ENCODE results near the gene SP3. TPM values are rescaled to one million over a fixed set of nuclear protein-coding genes. Genes with fewer than 3 reads are reported as not detected.
A peak's percentile ranks its signal among the peaks of the same experiment; 100 is the strongest.

The SP3 gene
- total and polyA plus RNA-seq, 3 experiments from 2014 or later: 61.0 to 98.4 (median 93.0) TPM

DNA sequence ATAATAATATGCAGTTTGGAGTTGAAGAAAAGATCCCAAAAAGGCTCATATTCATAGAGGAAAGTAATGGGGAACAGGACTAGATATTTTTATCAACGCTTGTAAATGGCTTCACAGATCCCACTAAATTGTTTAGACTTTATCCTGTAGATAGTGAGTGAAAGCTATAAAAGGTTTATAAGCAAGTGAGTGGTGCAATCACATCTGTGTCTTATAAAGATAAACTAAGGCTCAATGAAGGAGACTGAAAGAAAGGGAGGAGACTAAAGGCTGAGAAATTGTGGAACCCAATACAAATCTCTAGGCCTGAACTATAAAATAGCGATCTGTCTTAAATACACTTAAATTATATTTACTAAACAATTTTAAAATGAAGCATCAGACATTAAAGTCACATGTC, 7.7 kb downstream of the SP3 start:
- peak overlapping the region; percentile 32 to 87 (median 54) for H3K4me3 Mint-ChIP-seq
- no peaks in the 10 kb centered on the region for H3K27me3 ChIP-seq (ENCODE audit: insufficient read depth, low read length, poor library complexity, severe bottlenecking)
- no peak overlapping the region for H3K27ac ChIP-seq (ENCODE audit: low read depth, low read length)
- DNase-seq: no peak
- ChIA-PET CTCF (no interaction called here), POLR2A (no interaction called here)
- peaks cover 89 to 99% (median 98%) of the 10 kb centered on the region in 3 donors for H3K4me1 Mint-ChIP-seq
- H3K36me3 Mint-ChIP-seq: peaks cover 21 to 67% (median 25%) of the 10 kb centered on the region in 3 donors
- no peaks in the 10 kb centered on the region for H3K9me3 ChIP-seq (ENCODE audit: low read length)
- H3K27ac Mint-ChIP-seq: peak overlapping the region in 6 of 8 donors; percentile 13 to 88 (median 48)
- no peaks in the 10 kb centered on the region for H3K27me3 Mint-ChIP-seq
- peaks cover 90% of the 10 kb centered on the region for H3K4me1 ChIP-seq (ENCODE audit: insufficient read depth, low read length)
- H3K9me3 Mint-ChIP-seq: no peaks in the 10 kb centered on the region
- peaks cover 22% of the 10 kb centered on the region for H3K36me3 ChIP-seq (ENCODE audit: insufficient read depth, low read length)
- no peak overlapping the region for H3K4me3 ChIP-seq (ENCODE audit: low read length)

- peak overlapping the region in 4 of 8 donors; percentile 27 to 88 (median 56) for H3K27ac Mint-ChIP-seq
- CTCF ChIA-PET: no interaction called here
- H3K27ac ChIP-seq (ENCODE audit: low read depth, low read length): no peak overlapping the region
These were observed 8.7 kb downstream of the SP3 start for GRCh38 chr2:173956454-173956853.

GRCh38 chr2:173955867-173956266, 9.3 kb downstream of the SP3 start:
- peaks cover 22 to 71% (median 33%) of the 10 kb centered on the region in 3 donors for H3K36me3 Mint-ChIP-seq
- Histone ChIP-seq H3K9me3 (ENCODE audit: low read length) (no peaks in the 10 kb centered on the region), H3K4me1 (ENCODE audit: insufficient read depth, low read length) (peaks cover 90% of the 10 kb centered on the region), H3K27me3 (ENCODE audit: insufficient read depth, low read length, poor library complexity, severe bottlenecking) (no peaks in the 10 kb centered on the region), H3K36me3 (ENCODE audit: insufficient read depth, low read length) (peaks cover 26% of the 10 kb centered on the region), H3K4me3 (ENCODE audit: low read length) (no peak overlapping the region), H3K27ac (ENCODE audit: low read depth, low read length) (no peak overlapping the region)
- ChIA-PET POLR2A (no interaction called here), CTCF (no interaction called here)
- no peak for DNase-seq
- peaks cover 88 to 99% (median 98%) of the 10 kb centered on the region in 3 donors for H3K4me1 Mint-ChIP-seq
- no peaks in the 10 kb centered on the region for H3K9me3 Mint-ChIP-seq
- peak overlapping the region in 5 of 7 donors; percentile 44 to 57 (median 46) for H3K4me3 Mint-ChIP-seq
- H3K27me3 Mint-ChIP-seq: no peaks in the 10 kb centered on the region
- peak overlapping the region in 4 of 8 donors; percentile 1 to 88 (median 56) for H3K27ac Mint-ChIP-seq

More at GRCh38 chr2:173956454-173956853, 8.7 kb downstream of the SP3 start:
- DNase-seq: no peak
- H3K9me3 Mint-ChIP-seq: no peaks in the 10 kb centered on the region
- H3K4me1 Mint-ChIP-seq: peaks cover 90 to 99% (median 98%) of the 10 kb centered on the region in 3 donors
- H3K4me3 ChIP-seq (ENCODE audit: low read length): no peak overlapping the region
- no peaks in the 10 kb centered on the region for H3K27me3 ChIP-seq (ENCODE audit: insufficient read depth, low read length, poor library complexity, severe bottlenecking)
- H3K36me3 ChIP-seq (ENCODE audit: insufficient read depth, low read length): peaks cover 26% of the 10 kb centered on the region
- POLR2A ChIA-PET: no interaction called here
- H3K27me3 Mint-ChIP-seq: no peaks in the 10 kb centered on the region
- no peaks in the 10 kb centered on the region for H3K9me3 ChIP-seq (ENCODE audit: low read length)
- peak overlapping the region; percentile 45 to 62 (median 49) for H3K4me3 Mint-ChIP-seq
- peaks cover 90% of the 10 kb centered on the region for H3K4me1 ChIP-seq (ENCODE audit: insufficient read depth, low read length)
- peaks cover 25 to 74% (median 32%) of the 10 kb centered on the region in 3 donors for H3K36me3 Mint-ChIP-seq

DNA sequence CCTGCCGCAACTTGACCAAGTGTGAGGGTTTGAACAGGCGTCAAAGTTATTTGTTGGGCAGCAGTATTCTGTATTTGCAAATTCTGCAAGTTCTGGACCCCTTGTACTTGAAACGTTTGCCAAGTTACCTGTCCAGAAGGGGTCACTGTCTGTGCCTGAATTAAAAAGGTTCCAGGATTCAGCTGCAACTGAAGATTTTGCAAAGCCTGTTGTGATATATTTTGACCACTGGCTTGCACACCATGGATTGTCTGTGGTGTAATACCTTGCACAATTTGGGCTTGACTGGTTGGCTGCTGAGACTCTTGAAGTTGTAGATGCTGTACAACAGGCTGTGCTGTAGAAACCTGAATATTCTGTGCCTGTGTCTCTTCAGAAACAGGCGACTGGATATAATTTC, 10.2 kb downstream of the SP3 start:
- Mint-ChIP-seq H3K4me3 (peak overlapping the region in 4 of 7 donors; percentile 25 to 46 (median 35)), H3K4me1 (peaks cover 91 to 99% (median 98%) of the 10 kb centered on the region in 3 donors), H3K9me3 (no peaks in the 10 kb centered on the region), H3K36me3 (peaks cover 22 to 72% (median 33%) of the 10 kb centered on the region in 3 donors), H3K27ac (peak overlapping the region in 6 of 8 donors; percentile 1 to 88 (median 28)), H3K27me3 (no peaks in the 10 kb centered on the region)
- CTCF ChIA-PET: no interaction called here
- Histone ChIP-seq H3K4me1 (ENCODE audit: insufficient read depth, low read length) (peaks cover 88% of the 10 kb centered on the region), H3K36me3 (ENCODE audit: insufficient read depth, low read length) (peaks cover 26% of the 10 kb centered on the region), H3K9me3 (ENCODE audit: low read length) (no peaks in the 10 kb centered on the region), H3K4me3 (ENCODE audit: low read length) (no peak overlapping the region), H3K27me3 (ENCODE audit: insufficient read depth, low read length, poor library complexity, severe bottlenecking) (no peaks in the 10 kb centered on the region), H3K27ac (ENCODE audit: low read depth, low read length) (no peak overlapping the region)
- POLR2A ChIA-PET: no interaction called here
- peak in 1 of 5 donors; percentile 18 for DNase-seq

- no peak for DNase-seq
- CTCF ChIA-PET: interaction anchor here (1.2 kb wide), 1 partner anchor 38 kb away, joined by 3 read pairs; no protein-coding TSS in a partner anchor
- Mint-ChIP-seq H3K27ac (peak overlapping the region in 1 of 8 donors; percentile 61), H3K27me3 (no peaks in the 10 kb centered on the region), H3K9me3 (no peaks in the 10 kb centered on the region), H3K4me3 (peak overlapping the region in 6 of 7 donors; percentile 14 to 76 (median 48)), H3K4me1 (peaks cover 92 to 99% (median 98%) of the 10 kb centered on the region in 3 donors), H3K36me3 (peaks cover 22 to 69% (median 34%) of the 10 kb centered on the region in 3 donors)
- Histone ChIP-seq H3K9me3 (ENCODE audit: low read length) (no peaks in the 10 kb centered on the region), H3K36me3 (ENCODE audit: insufficient read depth, low read length) (peaks cover 26% of the 10 kb centered on the region), H3K4me1 (ENCODE audit: insufficient read depth, low read length) (peaks cover 89% of the 10 kb centered on the region), H3K27me3 (ENCODE audit: insufficient read depth, low read length, poor library complexity, severe bottlenecking) (no peaks in the 10 kb centered on the region), H3K4me3 (ENCODE audit: low read length) (no peak overlapping the region), H3K27ac (ENCODE audit: low read depth, low read length) (no peak overlapping the region)
- POLR2A ChIA-PET: no interaction called here
These were observed 12.1 kb downstream of the SP3 start for GRCh38 chr2:173953047-173953424.

- no peak overlapping the region for H3K27ac ChIP-seq (ENCODE audit: low read depth, low read length)
- Mint-ChIP-seq H3K4me1 (peaks cover 92 to 100% (median 99%) of the 10 kb centered on the region in 3 donors), H3K27me3 (no peaks in the 10 kb centered on the region), H3K36me3 (peaks cover 22 to 71% (median 38%) of the 10 kb centered on the region in 3 donors), H3K9me3 (no peaks in the 10 kb centered on the region), H3K27ac (peak overlapping the region in 3 of 8 donors; percentile 11 to 61 (median 51)), H3K4me3 (peak overlapping the region in 6 of 7 donors; percentile 33 to 65 (median 50))
- H3K36me3 ChIP-seq (ENCODE audit: insufficient read depth, low read length): peaks cover 26% of the 10 kb centered on the region
- no peak overlapping the region for H3K4me3 ChIP-seq (ENCODE audit: low read length)
- no peak for DNase-seq
- no peaks in the 10 kb centered on the region for H3K9me3 ChIP-seq (ENCODE audit: low read length)
- ChIA-PET CTCF (no interaction called here), POLR2A (no interaction called here)
- H3K27me3 ChIP-seq (ENCODE audit: insufficient read depth, low read length, poor library complexity, severe bottlenecking): no peaks in the 10 kb centered on the region
- H3K4me1 ChIP-seq (ENCODE audit: insufficient read depth, low read length): peaks cover 85% of the 10 kb centered on the region
These were observed 12.7 kb downstream of the SP3 start for GRCh38 chr2:173952267-173953046.

DNA sequence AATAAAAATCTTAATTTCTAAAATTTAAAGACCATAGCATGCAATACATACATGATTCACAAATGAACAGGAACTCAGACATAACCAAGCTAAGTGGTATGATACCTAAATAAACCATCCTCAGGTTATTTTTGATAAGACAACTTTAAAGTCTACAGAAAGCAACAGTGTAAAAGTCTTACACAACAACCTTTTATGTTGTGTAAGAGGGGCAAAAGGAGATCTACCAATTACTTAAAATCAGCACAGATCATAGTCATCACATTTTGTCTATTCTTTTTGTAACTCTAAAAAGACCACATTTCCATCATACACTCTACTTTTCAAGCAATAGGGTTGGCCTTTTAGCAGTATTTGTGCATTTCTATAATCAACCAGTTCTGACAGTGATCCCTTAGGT, 16.3 kb downstream of the SP3 start:
- Histone ChIP-seq H3K27ac (ENCODE audit: low read depth, low read length) (no peak overlapping the region), H3K27me3 (ENCODE audit: insufficient read depth, low read length, poor library complexity, severe bottlenecking) (no peaks in the 10 kb centered on the region), H3K4me1 (ENCODE audit: insufficient read depth, low read length) (peaks cover 77% of the 10 kb centered on the region), H3K36me3 (ENCODE audit: insufficient read depth, low read length) (peaks cover 11% of the 10 kb centered on the region), H3K9me3 (ENCODE audit: low read length) (no peaks in the 10 kb centered on the region), H3K4me3 (ENCODE audit: low read length) (no peak overlapping the region)
- DNase-seq: no peak
- Mint-ChIP-seq H3K4me3 (peak overlapping the region in 3 of 7 donors; percentile 24 to 45 (median 28)), H3K9me3 (no peaks in the 10 kb centered on the region), H3K27ac (no peak overlapping the region), H3K4me1 (peaks cover 82 to 99% (median 98%) of the 10 kb centered on the region in 3 donors), H3K27me3 (no peaks in the 10 kb centered on the region), H3K36me3 (peaks cover 11 to 46% (median 25%) of the 10 kb centered on the region in 3 donors)
- CTCF ChIA-PET: no interaction called here
- POLR2A ChIA-PET: no interaction called here

- peaks cover 81% of the 10 kb centered on the region for H3K4me1 ChIP-seq (ENCODE audit: insufficient read depth, low read length)
- no peak overlapping the region for H3K4me3 Mint-ChIP-seq
These were observed 17.0 kb downstream of the SP3 start for GRCh38 chr2:173948198-173948597.

More at GRCh38 chr2:173948198-173948597, 17.0 kb downstream of the SP3 start:
- DNase-seq: no peak
- Histone ChIP-seq H3K36me3 (ENCODE audit: insufficient read depth, low read length) (peaks cover 10% of the 10 kb centered on the region), H3K4me3 (ENCODE audit: low read length) (no peak overlapping the region), H3K27ac (ENCODE audit: low read depth, low read length) (no peak overlapping the region), H3K9me3 (ENCODE audit: low read length) (no peaks in the 10 kb centered on the region), H3K27me3 (ENCODE audit: insufficient read depth, low read length, poor library complexity, severe bottlenecking) (no peaks in the 10 kb centered on the region)
- Mint-ChIP-seq H3K9me3 (no peaks in the 10 kb centered on the region), H3K36me3 (peaks cover 11 to 40% (median 27%) of the 10 kb centered on the region in 3 donors), H3K27me3 (no peaks in the 10 kb centered on the region), H3K4me1 (peaks cover 85 to 100% (median 98%) of the 10 kb centered on the region in 3 donors), H3K27ac (peak overlapping the region in 1 of 8 donors; percentile 36)
- ChIA-PET POLR2A (no interaction called here), CTCF (no interaction called here)

All from CD8-positive, alpha-beta memory T cell (primary cell).